Mesothelial cell of epicardium (in vitro differentiated cells): ENCODE results near the gene COL27A1. TPM values are rescaled to one million over a fixed set of nuclear protein-coding genes. Genes with fewer than 3 reads are reported as not detected.
A peak's percentile ranks its signal among the peaks of the same experiment; 100 is the strongest.
"Not testable (repeated sequence)": the region's sequence is repeated elsewhere in the genome, so short reads cannot be mapped to it uniquely, and the experiment has no call there.

ENCODE experiments used
- DNase-seq, 2 experiments: peaks; one replicate each; pipeline ENCODE4 v3.0.0; 2021; ENCODE audit warnings: low spot score in 2 of 2; ENCODE audit not compliant: unreplicated experiment in 2 of 2
- H3K27ac Mint-ChIP-seq: 2 replicates; pipeline ENCODE4 v1.8.0; 2021; ENCODE audit warnings: mixed read lengths
- H3K27me3 Mint-ChIP-seq: 2 replicates; pipeline ENCODE4 v1.8.0; 2021; ENCODE audit warnings: low read depth, mixed read lengths
- H3K36me3 Mint-ChIP-seq: 2 replicates; pipeline ENCODE4 v1.8.0; 2021; ENCODE audit warnings: mixed read lengths
- H3K4me1 Mint-ChIP-seq: 2 replicates; pipeline ENCODE4 v1.8.0; 2021; ENCODE audit warnings: mixed read lengths
- H3K4me3 Mint-ChIP-seq: 2 replicates; pipeline ENCODE4 v1.8.0; 2021; ENCODE audit warnings: mild to moderate bottlenecking, moderate library complexity, mixed read lengths
- H3K9me3 Mint-ChIP-seq: 2 replicates; pipeline ENCODE4 v1.8.0; 2021; ENCODE audit warnings: mixed read lengths
- CTCF ChIP-seq: fragments of 200-600 bp; sonication (generic); IDR thresholded peaks from one replicate; pipeline ENCODE4 v1.5.0; 2021; ENCODE audit warnings: antibody characterized with exemption; ENCODE audit not compliant: unreplicated experiment
- total RNA-seq: library from RNA; stranded (reverse); gene quantifications from 3 replicates; pipeline ENCODE4 v1.2.1, GENCODE V29; 2021

COL27A1 gene
- total RNA-seq, 1 donor from 2014 or later = 138 TPM

GRCh38 chr9:114321759-114322158, 166.4 kb downstream of the COL27A1 start:
- Mint-ChIP-seq H3K27ac (no peak overlapping the region), H3K4me1 (no peaks in the 10 kb centered on the region), H3K9me3 (no peaks in the 10 kb centered on the region), H3K27me3 (no peaks in the 10 kb centered on the region), H3K4me3 (no peak overlapping the region), H3K36me3 (no peaks in the 10 kb centered on the region)
- no peak for TF ChIP-seq CTCF
- DNase-seq = no peak

- H3K27me3 Mint-ChIP-seq, DNase-seq, H3K4me3 Mint-ChIP-seq, H3K4me1 Mint-ChIP-seq, H3K36me3 Mint-ChIP-seq, H3K27ac Mint-ChIP-seq, H3K9me3 Mint-ChIP-seq: not testable (repeated sequence)
Observed at GRCh38 chr9:114322160-114322818, 167.0 kb downstream of the COL27A1 start.

GRCh38 chr9:114322831-114323531, 167.6 kb downstream of the COL27A1 start, which contains the start of gene ORM1:
Gene ORM1, plus strand, starts transcription at chr9:114323098. Its CDS starts 36 bp downstream, at chr9:114323134.
- not testable (repeated sequence) for H3K27me3 Mint-ChIP-seq, H3K4me3 Mint-ChIP-seq, H3K27ac Mint-ChIP-seq, H3K4me1 Mint-ChIP-seq, DNase-seq, H3K36me3 Mint-ChIP-seq, H3K9me3 Mint-ChIP-seq

GRCh38 chr9:114323849-114324248, 168.5 kb downstream of the COL27A1 start:
- not testable (repeated sequence) for DNase-seq, H3K4me3 Mint-ChIP-seq, H3K27me3 Mint-ChIP-seq, H3K4me1 Mint-ChIP-seq, H3K9me3 Mint-ChIP-seq, H3K36me3 Mint-ChIP-seq, H3K27ac Mint-ChIP-seq

- no peaks in the 10 kb centered on the region for H3K27me3 Mint-ChIP-seq
Observed at GRCh38 chr9:114324492-114324891, 169.2 kb downstream of the COL27A1 start.

GRCh38 chr9:114324965-114325364, 169.6 kb downstream of the COL27A1 start:
- not testable (repeated sequence) for H3K27ac Mint-ChIP-seq, H3K4me1 Mint-ChIP-seq, H3K4me3 Mint-ChIP-seq, H3K27me3 Mint-ChIP-seq, H3K9me3 Mint-ChIP-seq, H3K36me3 Mint-ChIP-seq
- peak in 1 of 2 experiments; percentile 53 for DNase-seq

More at GRCh38 chr9:114324492-114324891, 169.2 kb downstream of the COL27A1 start:
- Mint-ChIP-seq H3K4me1 (no peaks in the 10 kb centered on the region), H3K4me3 (no peak overlapping the region), H3K27ac (no peak overlapping the region), H3K36me3 (no peaks in the 10 kb centered on the region), H3K9me3 (no peaks in the 10 kb centered on the region)
- peak in 1 of 2 experiments; percentile 49 for DNase-seq
- TF ChIP-seq CTCF = no peak

GRCh38 chr9:114325684-114326254, 170.4 kb downstream of the COL27A1 start:
- not testable (repeated sequence) for H3K27ac Mint-ChIP-seq, H3K4me3 Mint-ChIP-seq, H3K4me1 Mint-ChIP-seq, H3K36me3 Mint-ChIP-seq, H3K9me3 Mint-ChIP-seq, DNase-seq, H3K27me3 Mint-ChIP-seq

- Mint-ChIP-seq H3K27ac (no peak overlapping the region), H3K36me3 (no peaks in the 10 kb centered on the region), H3K4me3 (no peak overlapping the region), H3K9me3 (no peaks in the 10 kb centered on the region), H3K4me1 (no peaks in the 10 kb centered on the region), H3K27me3 (no peaks in the 10 kb centered on the region)
- no peak for TF ChIP-seq CTCF
- peak in 1 of 2 experiments; percentile 57 for DNase-seq
Observed at GRCh38 chr9:114327749-114328148, 172.4 kb downstream of the COL27A1 start.

- not testable (repeated sequence) for DNase-seq, H3K27me3 Mint-ChIP-seq
Observed at GRCh38 chr9:114328357-114328820, 173.1 kb downstream of the COL27A1 start.

GRCh38 chr9:114328937-114329624, 173.7 kb downstream of the COL27A1 start:
- H3K27ac Mint-ChIP-seq, H3K27me3 Mint-ChIP-seq, H3K4me1 Mint-ChIP-seq, H3K36me3 Mint-ChIP-seq, H3K4me3 Mint-ChIP-seq, DNase-seq, H3K9me3 Mint-ChIP-seq: not testable (repeated sequence)

More at GRCh38 chr9:114328357-114328820, 173.1 kb downstream of the COL27A1 start:
- H3K36me3 Mint-ChIP-seq, H3K9me3 Mint-ChIP-seq, H3K4me3 Mint-ChIP-seq, H3K27ac Mint-ChIP-seq, H3K4me1 Mint-ChIP-seq: not testable (repeated sequence)
